ENCODE measurements around the gene PROM1. TPM values are rescaled to one million over a fixed set of nuclear protein-coding genes. Genes with fewer than 3 reads are reported as not detected.

The PROM1 gene
- total RNA-seq, 2 experiments from 2014 or later, result 0.34 to 0.56 TPM

DNA sequence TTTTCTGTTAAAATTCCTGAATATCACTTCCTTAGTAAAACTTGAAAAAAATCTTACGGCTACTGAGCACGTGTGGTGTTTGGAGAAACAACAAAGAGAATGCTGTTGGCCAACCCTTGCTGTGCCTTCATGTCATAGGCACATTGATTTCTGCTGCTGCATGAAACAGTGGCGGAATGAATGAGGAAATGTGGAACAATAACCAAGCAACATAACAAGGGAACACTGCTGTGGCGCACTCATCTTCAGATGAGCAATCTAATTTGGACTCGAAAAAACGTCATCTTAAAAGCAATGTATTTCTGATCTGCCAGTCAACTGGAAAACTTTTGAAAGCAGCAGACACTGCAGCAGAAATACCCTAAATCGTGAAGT is 51.4 kb downstream of the PROM1 start:
- Mint-ChIP-seq H3K27me3 (peaks cover 2% of the 10 kb centered on the region), H3K36me3 (no peaks in the 10 kb centered on the region), H3K27ac (no peak overlapping the region), H3K4me1 (no peaks in the 10 kb centered on the region), H3K4me3 (no peak overlapping the region), H3K9me3 (no peaks in the 10 kb centered on the region)
- DNase-seq, result no peak

DNA sequence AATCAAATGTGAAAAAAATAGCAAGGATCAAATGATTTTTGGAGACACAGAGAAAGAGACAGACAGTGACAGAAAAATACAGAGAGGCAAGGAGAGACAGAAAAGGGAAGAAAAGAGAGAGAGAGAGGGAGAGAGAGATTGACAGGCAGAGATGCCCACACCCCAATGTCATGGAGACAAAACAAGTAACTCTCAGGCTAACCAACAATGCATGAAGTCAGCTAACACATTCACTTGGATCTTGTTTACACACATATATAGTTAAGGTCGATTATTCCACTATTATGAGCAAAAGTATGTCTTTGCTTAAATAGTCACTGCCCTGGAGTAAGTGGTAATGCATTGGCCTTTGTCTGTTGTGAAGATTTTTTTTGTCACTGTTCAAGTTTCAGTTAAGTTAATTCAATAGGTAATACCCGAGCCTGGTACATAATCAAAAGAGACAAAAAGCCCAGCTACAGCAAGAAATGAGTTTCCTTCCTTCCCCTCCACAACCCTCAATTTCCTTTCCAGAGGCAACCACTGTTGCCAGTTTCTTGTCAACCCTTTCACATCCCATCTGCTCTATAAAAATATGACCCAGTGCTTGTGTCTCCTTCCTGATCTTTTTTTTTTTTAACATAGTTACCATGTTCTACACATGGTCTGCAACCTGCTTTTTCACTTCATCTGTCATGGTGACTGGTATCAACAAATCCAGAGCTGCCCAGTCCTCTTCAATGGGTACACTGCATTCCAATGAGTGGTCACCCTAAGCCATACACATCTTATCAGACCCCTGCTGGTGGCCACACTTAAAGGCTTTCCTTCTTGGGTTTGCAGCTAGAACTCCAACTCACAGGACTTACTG is 52.1 kb downstream of the PROM1 start:
- no peak overlapping the region for H3K27ac Mint-ChIP-seq
- peaks cover 5% of the 10 kb centered on the region for H3K27me3 Mint-ChIP-seq
- no peaks in the 10 kb centered on the region for H3K4me1 Mint-ChIP-seq
- no peak overlapping the region for H3K4me3 Mint-ChIP-seq
- H3K9me3 Mint-ChIP-seq, result no peaks in the 10 kb centered on the region
- H3K36me3 Mint-ChIP-seq, result no peaks in the 10 kb centered on the region
- DNase-seq, result no peak

DNA sequence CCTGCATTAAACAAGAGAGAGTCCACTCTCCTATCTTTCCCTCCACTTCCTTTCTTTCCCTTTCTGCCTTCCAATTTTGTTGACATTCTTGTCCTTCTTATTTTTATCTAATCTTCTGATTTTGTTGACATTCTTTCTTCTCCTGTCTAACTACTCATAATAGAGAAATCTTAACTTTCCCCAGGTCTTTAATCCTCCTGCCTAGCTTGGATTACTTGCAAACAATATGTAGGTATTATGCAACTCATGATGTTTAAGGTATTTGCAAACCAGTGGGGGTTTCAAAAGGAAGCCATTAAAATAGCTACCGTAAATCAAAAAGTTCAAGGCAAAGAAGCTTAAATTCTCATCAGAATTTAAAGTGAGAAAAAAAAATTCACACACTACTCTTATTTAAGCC is 53.9 kb downstream of the PROM1 start:
- H3K4me3 Mint-ChIP-seq, result no peak overlapping the region
- no peak for DNase-seq
- no peaks in the 10 kb centered on the region for H3K36me3 Mint-ChIP-seq
- H3K4me1 Mint-ChIP-seq, result no peaks in the 10 kb centered on the region
- no peak overlapping the region for H3K27ac Mint-ChIP-seq
- H3K9me3 Mint-ChIP-seq, result no peaks in the 10 kb centered on the region
- H3K27me3 Mint-ChIP-seq, result peaks cover 5% of the 10 kb centered on the region

GRCh38 chr4:16029262-16029661 is 54.6 kb downstream of the PROM1 start:
- H3K4me1 Mint-ChIP-seq, result no peaks in the 10 kb centered on the region
- H3K36me3 Mint-ChIP-seq, result no peaks in the 10 kb centered on the region
- H3K27ac Mint-ChIP-seq, result no peak overlapping the region
- DNase-seq, result no peak
- H3K27me3 Mint-ChIP-seq, result peaks cover 5% of the 10 kb centered on the region
- no peak overlapping the region for H3K4me3 Mint-ChIP-seq
- H3K9me3 Mint-ChIP-seq, result no peaks in the 10 kb centered on the region

GRCh38 chr4:16027626-16028025 is 56.2 kb downstream of the PROM1 start:
- peaks cover 5% of the 10 kb centered on the region for H3K27me3 Mint-ChIP-seq
- H3K9me3 Mint-ChIP-seq, result no peaks in the 10 kb centered on the region
- no peak overlapping the region for H3K4me3 Mint-ChIP-seq
- DNase-seq, result no peak
- no peaks in the 10 kb centered on the region for H3K4me1 Mint-ChIP-seq
- H3K36me3 Mint-ChIP-seq, result no peaks in the 10 kb centered on the region
- no peak overlapping the region for H3K27ac Mint-ChIP-seq

GRCh38 chr4:16027114-16027513 is 56.7 kb downstream of the PROM1 start:
- H3K4me3 Mint-ChIP-seq, result no peak overlapping the region
- H3K9me3 Mint-ChIP-seq, result no peaks in the 10 kb centered on the region
- H3K4me1 Mint-ChIP-seq, result no peaks in the 10 kb centered on the region
- H3K27me3 Mint-ChIP-seq, result peaks cover 5% of the 10 kb centered on the region
- H3K36me3 Mint-ChIP-seq, result no peaks in the 10 kb centered on the region
- no peak for DNase-seq
- H3K27ac Mint-ChIP-seq, result no peak overlapping the region

GRCh38 chr4:16026160-16026761 is 57.6 kb downstream of the PROM1 start:
- H3K4me1 Mint-ChIP-seq, result no peaks in the 10 kb centered on the region
- no peak for DNase-seq
- H3K9me3 Mint-ChIP-seq, result no peaks in the 10 kb centered on the region
- no peak overlapping the region for H3K27ac Mint-ChIP-seq
- H3K27me3 Mint-ChIP-seq, result peaks cover 5% of the 10 kb centered on the region
- H3K4me3 Mint-ChIP-seq, result no peak overlapping the region
- no peaks in the 10 kb centered on the region for H3K36me3 Mint-ChIP-seq

GRCh38 chr4:16025268-16025667 is 58.6 kb downstream of the PROM1 start:
- Mint-ChIP-seq H3K4me3 (no peak overlapping the region), H3K27ac (no peak overlapping the region), H3K9me3 (no peaks in the 10 kb centered on the region), H3K36me3 (no peaks in the 10 kb centered on the region), H3K27me3 (peaks cover 5% of the 10 kb centered on the region), H3K4me1 (no peaks in the 10 kb centered on the region)
- no peak for DNase-seq

DNA sequence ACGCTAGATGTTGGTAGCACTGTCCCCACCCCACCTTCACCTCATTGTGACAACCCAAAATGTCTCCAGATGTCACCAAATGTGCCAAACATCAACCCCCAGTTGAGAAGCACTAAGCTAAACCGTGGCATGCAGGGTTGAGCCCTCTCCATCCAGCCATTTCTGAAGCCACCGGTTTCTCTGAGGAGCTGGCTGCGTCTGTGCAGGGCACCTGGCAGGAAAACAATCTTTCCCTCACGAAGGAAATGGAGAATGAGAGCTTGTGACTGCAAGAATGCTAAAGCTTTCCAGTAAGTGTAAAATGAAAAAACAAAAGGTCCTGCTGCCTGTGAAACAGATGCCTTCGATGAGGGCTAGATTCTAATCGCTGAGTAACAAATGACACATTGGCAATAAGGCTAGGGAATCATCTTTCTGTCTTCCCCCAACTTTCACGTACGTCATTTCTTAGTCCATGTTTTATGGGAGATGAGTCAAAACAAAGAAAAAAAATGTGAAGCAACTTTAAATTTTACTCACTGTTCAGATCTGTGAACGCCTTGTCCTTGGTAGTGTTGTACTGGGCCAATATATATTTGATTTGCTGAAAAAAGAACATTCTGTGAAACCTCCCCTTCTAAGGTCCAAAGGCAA is 59.9 kb downstream of the PROM1 start:
- Mint-ChIP-seq H3K4me3 (no peak overlapping the region), H3K9me3 (no peaks in the 10 kb centered on the region), H3K36me3 (no peaks in the 10 kb centered on the region), H3K4me1 (no peaks in the 10 kb centered on the region), H3K27me3 (peaks cover 5% of the 10 kb centered on the region), H3K27ac (no peak overlapping the region)
- DNase-seq, result no peak

DNA sequence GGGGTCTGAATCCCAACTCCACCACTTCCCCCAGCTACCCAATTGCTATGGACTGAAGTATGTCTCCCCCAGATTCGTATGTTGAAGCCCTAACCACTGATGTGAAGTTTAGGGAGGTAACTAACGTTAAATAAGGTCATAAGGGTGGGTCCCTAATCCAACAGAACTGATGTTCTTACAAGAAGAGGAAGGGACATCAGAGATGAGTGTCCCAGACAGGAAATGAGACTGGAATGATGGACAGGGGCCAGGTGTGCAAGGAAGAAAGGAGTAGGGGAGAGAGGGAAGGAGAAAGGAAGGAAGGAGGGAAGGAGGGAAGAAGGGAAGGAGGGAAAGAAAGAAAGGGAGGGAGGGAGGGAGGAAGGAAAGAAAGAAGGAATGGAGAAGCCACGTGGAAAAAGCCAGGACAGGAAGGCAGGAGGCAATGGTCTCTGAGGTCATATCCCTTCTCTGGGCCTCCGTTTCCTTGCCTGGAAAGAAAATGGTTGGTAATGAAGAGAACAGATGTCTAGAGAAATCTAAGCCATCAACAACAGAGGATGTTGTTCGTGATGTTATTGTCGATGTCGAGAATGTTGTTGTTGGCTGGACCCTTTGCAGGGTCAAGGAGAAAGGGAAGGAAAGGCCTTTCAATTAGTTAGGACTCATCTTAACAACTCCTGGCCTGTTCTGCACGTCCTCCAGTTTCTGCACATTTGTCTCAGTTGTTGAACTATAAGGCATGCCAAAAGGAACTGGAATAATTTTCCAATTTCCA is 61.8 kb downstream of the PROM1 start:
- DNase-seq, result no peak
- H3K27me3 Mint-ChIP-seq, result peaks cover 5% of the 10 kb centered on the region
- H3K36me3 Mint-ChIP-seq, result no peaks in the 10 kb centered on the region
- H3K27ac Mint-ChIP-seq, result no peak overlapping the region
- no peak overlapping the region for H3K4me3 Mint-ChIP-seq
- H3K4me1 Mint-ChIP-seq, result no peaks in the 10 kb centered on the region
- H3K9me3 Mint-ChIP-seq, result no peaks in the 10 kb centered on the region

- no peak for DNase-seq
- Mint-ChIP-seq H3K27me3 (peaks cover 5% of the 10 kb centered on the region), H3K9me3 (no peaks in the 10 kb centered on the region), H3K4me1 (no peaks in the 10 kb centered on the region), H3K36me3 (no peaks in the 10 kb centered on the region), H3K27ac (no peak overlapping the region), H3K4me3 (no peak overlapping the region)
Observed at GRCh38 chr4:16019649-16020048, 64.2 kb downstream of the PROM1 start.

- Mint-ChIP-seq H3K4me1 (no peaks in the 10 kb centered on the region), H3K9me3 (no peaks in the 10 kb centered on the region), H3K4me3 (no peak overlapping the region), H3K27me3 (peaks cover 5% of the 10 kb centered on the region), H3K27ac (no peak overlapping the region), H3K36me3 (no peaks in the 10 kb centered on the region)
- DNase-seq, result no peak
Observed at GRCh38 chr4:16018841-16019240, 65.0 kb downstream of the PROM1 start.

DNA sequence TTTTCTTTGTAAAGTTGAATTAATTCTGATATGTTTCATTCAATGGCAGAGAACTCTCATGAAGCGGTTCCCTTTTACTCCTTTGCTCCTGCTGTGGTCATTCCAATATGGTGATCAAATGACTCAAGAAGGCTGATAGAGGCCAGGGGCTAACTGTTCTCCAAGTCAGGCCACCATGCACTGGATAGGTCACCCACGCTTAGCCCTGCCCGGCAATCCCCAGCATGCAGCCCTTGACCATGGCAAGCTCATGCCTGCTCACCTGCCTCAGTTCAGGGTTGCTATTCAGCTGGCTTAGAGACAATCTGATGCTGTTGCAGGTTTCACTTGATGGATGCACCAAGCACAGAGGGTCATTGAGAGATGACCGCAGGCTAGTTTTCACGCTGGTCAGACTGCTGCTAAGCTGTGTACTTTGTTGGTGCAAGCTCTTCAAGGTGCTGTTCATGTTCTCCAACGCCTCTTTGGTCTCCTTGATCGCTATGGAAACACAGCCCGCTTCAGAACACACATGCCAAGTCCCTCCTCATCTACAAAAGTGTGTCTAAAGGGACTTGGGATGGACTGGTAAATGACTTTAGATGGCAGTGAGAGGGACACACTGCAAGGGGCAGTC is 65.7 kb downstream of the PROM1 start:
- no peaks in the 10 kb centered on the region for H3K4me1 Mint-ChIP-seq
- no peak overlapping the region for H3K27ac Mint-ChIP-seq
- DNase-seq, result no peak
- no peak overlapping the region for H3K4me3 Mint-ChIP-seq
- H3K27me3 Mint-ChIP-seq, result peaks cover 5% of the 10 kb centered on the region
- no peaks in the 10 kb centered on the region for H3K9me3 Mint-ChIP-seq
- no peaks in the 10 kb centered on the region for H3K36me3 Mint-ChIP-seq

GRCh38 chr4:16016536-16016935 is 67.3 kb downstream of the PROM1 start:
- no peak for DNase-seq
- Mint-ChIP-seq H3K4me3 (no peak overlapping the region), H3K4me1 (no peaks in the 10 kb centered on the region), H3K36me3 (no peaks in the 10 kb centered on the region), H3K27me3 (peaks cover 5% of the 10 kb centered on the region), H3K27ac (no peak overlapping the region), H3K9me3 (no peaks in the 10 kb centered on the region)

- H3K9me3 Mint-ChIP-seq, result no peaks in the 10 kb centered on the region
- H3K4me1 Mint-ChIP-seq, result no peaks in the 10 kb centered on the region
- no peak overlapping the region for H3K4me3 Mint-ChIP-seq
- H3K27me3 Mint-ChIP-seq, result peaks cover 5% of the 10 kb centered on the region
- H3K27ac Mint-ChIP-seq, result no peak overlapping the region
- no peaks in the 10 kb centered on the region for H3K36me3 Mint-ChIP-seq
- no peak for DNase-seq
Observed at GRCh38 chr4:16011173-16011572, 72.7 kb downstream of the PROM1 start.
